ENCODE data around the gene LHPP. TPM values are rescaled to one million over a fixed set of nuclear protein-coding genes. Genes with fewer than 3 reads are reported as not detected.

LHPP gene
- total RNA-seq, 1 donor from 2014 or later, result 15.3 TPM

- Mint-ChIP-seq H3K4me3 (ENCODE audit: unreplicated experiment) (peak overlapping the region; percentile 89), H3K4me1 (ENCODE audit: low read depth) (peaks cover 47% of the 10 kb centered on the region), H3K27ac (ENCODE audit: unreplicated experiment) (peak overlapping the region; percentile 92), H3K27me3 (ENCODE audit: low read depth) (peaks cover 12% of the 10 kb centered on the region), H3K36me3 (ENCODE audit: low read depth) (no peaks in the 10 kb centered on the region), H3K9me3 (ENCODE audit: low read depth) (no peaks in the 10 kb centered on the region)
- peak; percentile 93 for DNase-seq (ENCODE audit: low spot score)
- TF ChIP-seq CTCF (IDR thresholded peaks at IDR 0.05), result peak; percentile 60
These were observed 43.5 kb upstream of the LHPP start for GRCh38 chr10:124417895-124418725.

GRCh38 chr10:124418726-124419501, 42.7 kb upstream of the LHPP start, which contains the start of gene OAT:
TSS of gene OAT (minus strand) at chr10:124418923. CDS start at chr10:124412171, 6,752 bp downstream.
- peak; percentile 22 for TF ChIP-seq CTCF (IDR thresholded peaks at IDR 0.05)
- Mint-ChIP-seq H3K4me3 (ENCODE audit: unreplicated experiment) (peak within 1 kb of the TSS; percentile 89), H3K9me3 (ENCODE audit: low read depth) (no peaks in the 10 kb centered on the region), H3K27me3 (ENCODE audit: low read depth) (peaks cover 13% of the 10 kb centered on the region), H3K36me3 (ENCODE audit: low read depth) (no peaks in the 10 kb centered on the region), H3K27ac (ENCODE audit: unreplicated experiment) (peak within 1 kb of the TSS; percentile 92), H3K4me1 (ENCODE audit: low read depth) (peaks cover 39% of the 10 kb centered on the region)
- peak; percentile 98 for DNase-seq (ENCODE audit: low spot score)

GRCh38 chr10:124419635-124420034, 42.0 kb upstream of the LHPP start:
- no peaks in the 10 kb centered on the region for H3K36me3 Mint-ChIP-seq (ENCODE audit: low read depth)
- no peak for DNase-seq (ENCODE audit: low spot score)
- H3K9me3 Mint-ChIP-seq (ENCODE audit: low read depth), result no peaks in the 10 kb centered on the region
- TF ChIP-seq CTCF (IDR thresholded peaks at IDR 0.05), result no peak
- peaks cover 32% of the 10 kb centered on the region for H3K4me1 Mint-ChIP-seq (ENCODE audit: low read depth)
- H3K27ac Mint-ChIP-seq (ENCODE audit: unreplicated experiment), result no peak overlapping the region
- H3K27me3 Mint-ChIP-seq (ENCODE audit: low read depth), result peaks cover 19% of the 10 kb centered on the region
- peak overlapping the region; percentile 89 for H3K4me3 Mint-ChIP-seq (ENCODE audit: unreplicated experiment)

GRCh38 chr10:124420254-124420653, 41.4 kb upstream of the LHPP start:
- Mint-ChIP-seq H3K27me3 (ENCODE audit: low read depth) (peaks cover 19% of the 10 kb centered on the region), H3K36me3 (ENCODE audit: low read depth) (no peaks in the 10 kb centered on the region), H3K4me3 (ENCODE audit: unreplicated experiment) (no peak overlapping the region), H3K4me1 (ENCODE audit: low read depth) (peaks cover 27% of the 10 kb centered on the region), H3K27ac (ENCODE audit: unreplicated experiment) (no peak overlapping the region), H3K9me3 (ENCODE audit: low read depth) (no peaks in the 10 kb centered on the region)
- DNase-seq (ENCODE audit: low spot score), result no peak
- no peak for TF ChIP-seq CTCF (IDR thresholded peaks at IDR 0.05)

GRCh38 chr10:124422742-124423141, 38.9 kb upstream of the LHPP start:
- Mint-ChIP-seq H3K36me3 (ENCODE audit: low read depth) (no peaks in the 10 kb centered on the region), H3K4me1 (ENCODE audit: low read depth) (peaks cover 3% of the 10 kb centered on the region), H3K27ac (ENCODE audit: unreplicated experiment) (no peak overlapping the region), H3K27me3 (ENCODE audit: low read depth) (peaks cover 24% of the 10 kb centered on the region), H3K9me3 (ENCODE audit: low read depth) (no peaks in the 10 kb centered on the region), H3K4me3 (ENCODE audit: unreplicated experiment) (no peak overlapping the region)
- no peak for TF ChIP-seq CTCF (IDR thresholded peaks at IDR 0.05)
- no peak for DNase-seq (ENCODE audit: low spot score)
